PFSK-1 (cell line): Measurements from ENCODE around the gene LIN7B.

ENCODE experiments used
- FOXP2 ChIP-seq: optimal IDR thresholded peaks from 2 replicates; pipeline ENCODE3; 2011; ENCODE audit warnings: borderline replicate concordance, control low read depth, inconsistent platforms; ENCODE audit not compliant: insufficient read depth; ENCODE audit errors: extremely low read length, extremely low read depth
- POLR2AphosphoS5 ChIP-seq: IDR thresholded peaks from 2 replicates; pipeline ENCODE4 v1.6.1; 2012; ENCODE audit warnings: low read depth, mild to moderate bottlenecking, control low read depth, low read length, moderate library complexity
- SIN3A ChIP-seq: IDR thresholded peaks from 2 replicates; pipeline ENCODE4 v1.6.1; 2012; ENCODE audit warnings: mild to moderate bottlenecking, low read length, moderate library complexity, borderline replicate concordance; ENCODE audit not compliant: insufficient read depth
- TAF1 ChIP-seq: IDR thresholded peaks from 2 replicates; pipeline ENCODE4 v1.6.1; 2012; ENCODE audit warnings: low read length, control low read depth, borderline replicate concordance; ENCODE audit not compliant: insufficient read depth
- TF ChIP-seq, protein P1 (sequence below), 2 experiments: IDR thresholded peaks; 2 replicates each; pipeline versions ENCODE4 v1.6.1 to v1.8.0; 2011 to 2012; ENCODE audit warnings: low read depth in 2 of 2, low read length in 2 of 2, control low read depth in 1 of 2, inconsistent platforms in 1 of 2, mild to moderate bottlenecking in 1 of 2, moderate library complexity in 1 of 2; ENCODE audit not compliant: insufficient read depth in 1 of 2

The LIN7B gene

DNA sequence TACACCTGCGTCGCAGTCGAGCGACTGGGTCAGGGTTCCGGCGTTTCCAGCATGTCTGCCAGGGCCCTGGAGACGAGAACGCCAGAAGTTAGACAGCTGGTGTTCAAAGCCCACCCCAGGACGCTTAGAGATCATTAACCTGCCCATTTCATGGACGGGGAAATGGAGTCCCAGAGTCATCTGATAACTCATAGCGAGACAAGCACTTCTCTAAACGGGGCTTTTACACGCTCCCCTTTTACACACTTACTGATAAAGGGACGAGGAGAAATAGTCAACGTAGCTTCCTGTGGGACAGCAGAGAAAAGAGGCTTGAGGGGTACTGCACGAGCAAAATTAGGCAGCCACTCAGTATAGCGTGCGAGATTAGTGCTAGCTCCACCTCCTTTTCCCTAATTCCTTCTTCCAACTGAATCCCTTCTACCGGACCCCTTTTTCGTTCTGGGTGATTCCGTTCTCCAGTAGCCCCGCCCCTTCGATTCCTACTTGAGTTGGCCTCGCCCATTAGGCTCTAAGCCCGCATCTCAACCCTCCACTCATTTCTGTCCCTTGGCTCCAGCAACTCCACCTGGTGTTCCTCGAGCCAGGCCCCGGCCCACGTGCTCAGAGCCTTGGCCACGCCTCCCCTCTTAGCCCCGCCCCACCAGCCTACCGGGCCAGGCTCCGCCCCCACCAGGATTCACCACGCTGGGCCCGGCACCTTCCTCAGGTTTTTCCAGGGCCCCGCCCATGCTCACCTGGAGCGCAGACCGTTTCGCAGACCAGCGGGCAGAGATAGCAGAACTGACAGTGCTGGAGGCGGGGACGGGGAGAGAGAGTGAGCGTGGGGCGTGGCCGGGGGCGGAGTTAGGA lies 37.3 kb downstream of the LIN7B start:
- TF ChIP-seq FOXP2 = peak; percentile 11
- TF ChIP-seq, protein P1, sequence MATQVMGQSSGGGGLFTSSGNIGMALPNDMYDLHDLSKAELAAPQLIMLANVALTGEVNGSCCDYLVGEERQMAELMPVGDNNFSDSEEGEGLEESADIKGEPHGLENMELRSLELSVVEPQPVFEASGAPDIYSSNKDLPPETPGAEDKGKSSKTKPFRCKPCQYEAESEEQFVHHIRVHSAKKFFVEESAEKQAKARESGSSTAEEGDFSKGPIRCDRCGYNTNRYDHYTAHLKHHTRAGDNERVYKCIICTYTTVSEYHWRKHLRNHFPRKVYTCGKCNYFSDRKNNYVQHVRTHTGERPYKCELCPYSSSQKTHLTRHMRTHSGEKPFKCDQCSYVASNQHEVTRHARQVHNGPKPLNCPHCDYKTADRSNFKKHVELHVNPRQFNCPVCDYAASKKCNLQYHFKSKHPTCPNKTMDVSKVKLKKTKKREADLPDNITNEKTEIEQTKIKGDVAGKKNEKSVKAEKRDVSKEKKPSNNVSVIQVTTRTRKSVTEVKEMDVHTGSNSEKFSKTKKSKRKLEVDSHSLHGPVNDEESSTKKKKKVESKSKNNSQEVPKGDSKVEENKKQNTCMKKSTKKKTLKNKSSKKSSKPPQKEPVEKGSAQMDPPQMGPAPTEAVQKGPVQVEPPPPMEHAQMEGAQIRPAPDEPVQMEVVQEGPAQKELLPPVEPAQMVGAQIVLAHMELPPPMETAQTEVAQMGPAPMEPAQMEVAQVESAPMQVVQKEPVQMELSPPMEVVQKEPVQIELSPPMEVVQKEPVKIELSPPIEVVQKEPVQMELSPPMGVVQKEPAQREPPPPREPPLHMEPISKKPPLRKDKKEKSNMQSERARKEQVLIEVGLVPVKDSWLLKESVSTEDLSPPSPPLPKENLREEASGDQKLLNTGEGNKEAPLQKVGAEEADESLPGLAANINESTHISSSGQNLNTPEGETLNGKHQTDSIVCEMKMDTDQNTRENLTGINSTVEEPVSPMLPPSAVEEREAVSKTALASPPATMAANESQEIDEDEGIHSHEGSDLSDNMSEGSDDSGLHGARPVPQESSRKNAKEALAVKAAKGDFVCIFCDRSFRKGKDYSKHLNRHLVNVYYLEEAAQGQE (IDR thresholded peaks at IDR 0.05; ENCODE audit: insufficient read depth in 1 of 2, low read depth in 2 of 2, low read length in 2 of 2) = no peak

DNA sequence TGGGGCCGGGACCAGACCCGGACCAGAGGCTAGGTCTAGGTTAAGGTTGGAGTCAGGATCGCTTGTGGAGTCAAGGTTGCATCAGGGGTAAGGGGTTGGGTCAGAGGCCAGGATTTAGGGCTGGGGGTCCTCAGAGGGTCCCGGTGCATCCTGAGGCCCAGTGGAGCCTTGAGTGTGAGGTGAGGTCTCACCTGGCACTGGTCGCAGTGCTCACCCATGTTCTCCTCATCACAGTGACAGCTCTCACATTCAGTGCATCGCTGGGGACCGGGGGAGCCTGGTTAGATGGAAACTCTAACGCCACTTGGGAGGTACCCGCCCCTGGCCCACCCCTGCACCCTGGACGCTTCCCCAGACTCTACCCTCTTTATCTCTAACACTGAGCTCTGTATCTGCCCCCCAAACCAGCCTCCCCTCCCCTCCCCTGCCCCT lies 38.0 kb downstream of the LIN7B start:
- TF ChIP-seq TAF1 (no peak), FOXP2 (no peak), SIN3A (no peak), POLR2AphosphoS5 (no peak)
- TF ChIP-seq, protein P1 (IDR thresholded peaks at IDR 0.05; ENCODE audit: insufficient read depth in 1 of 2, low read depth in 2 of 2, low read length in 2 of 2) = no peak

DNA sequence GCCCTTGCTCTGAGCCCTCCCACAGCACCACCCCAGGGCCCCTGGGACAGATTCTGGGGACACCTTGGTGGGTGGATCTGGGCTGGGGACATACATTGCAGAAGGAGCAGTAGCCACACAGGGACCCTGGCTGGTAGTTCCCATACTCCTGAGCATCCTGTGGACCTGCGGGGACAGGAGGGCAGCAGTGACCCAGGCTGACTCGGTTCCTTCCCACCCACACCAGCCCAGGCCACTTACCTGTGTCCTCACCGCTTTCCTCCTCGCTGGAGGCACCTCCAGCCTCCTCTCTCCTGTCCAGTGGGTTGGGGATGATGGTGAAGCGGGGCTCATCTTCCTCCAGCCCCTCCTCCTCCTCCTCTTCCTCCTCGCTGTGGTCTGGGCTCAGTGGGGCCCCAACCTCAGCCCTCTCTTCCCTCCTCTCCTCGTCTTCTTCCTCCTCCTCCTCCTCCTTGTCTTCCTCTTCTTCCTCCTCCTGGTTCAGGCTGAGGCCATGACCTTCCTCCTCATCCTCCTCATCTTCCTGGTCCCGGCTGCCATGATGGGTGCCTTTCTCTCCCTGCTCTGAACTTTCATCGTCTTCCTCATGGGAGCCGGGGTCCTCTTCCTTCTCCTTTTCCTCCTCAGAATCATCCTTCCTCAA lies 39.1 kb downstream of the LIN7B start:
- TF ChIP-seq FOXP2 (no peak), TAF1 (no peak), SIN3A (no peak), POLR2AphosphoS5 (no peak)
- TF ChIP-seq, protein P1 (IDR thresholded peaks at IDR 0.05; ENCODE audit: insufficient read depth in 1 of 2, low read depth in 2 of 2, low read length in 2 of 2) = no peak

DNA sequence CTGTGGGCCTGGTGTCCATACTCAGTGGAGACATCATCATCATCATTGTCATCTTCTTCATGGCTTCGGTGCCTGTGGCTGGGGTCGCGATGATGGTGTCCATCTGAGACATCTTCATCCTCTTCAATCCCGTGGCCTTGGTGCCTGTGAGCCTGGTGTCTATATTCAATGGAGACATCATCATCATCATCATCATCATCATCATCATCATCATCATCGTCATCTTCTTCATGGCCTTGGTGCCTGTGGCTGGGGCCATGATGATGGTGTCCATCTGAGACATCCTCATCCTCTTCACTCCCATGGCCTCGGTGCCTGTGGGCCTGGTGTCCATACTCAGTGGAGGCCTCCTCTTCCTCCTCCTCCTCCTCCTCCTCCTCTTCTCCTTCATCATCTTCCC lies 40.1 kb downstream of the LIN7B start:
- no peak for TF ChIP-seq FOXP2
- TF ChIP-seq TAF1 = no peak
- no peak for TF ChIP-seq POLR2AphosphoS5
- TF ChIP-seq, protein P1 (IDR thresholded peaks at IDR 0.05; ENCODE audit: insufficient read depth in 1 of 2, low read depth in 2 of 2, low read length in 2 of 2) = no peak
- no peak for TF ChIP-seq SIN3A
